Testis (tissue), 2 donors: ENCODE results near the gene C1D.

Source experiments
- POLR2A ChIP-seq: fragments of 450-650 bp; IDR thresholded peaks from one replicate; pipeline ENCODE4 v1.6.1; 2017; ENCODE audit warnings: antibody characterized with exemption, mild to moderate bottlenecking, moderate library complexity
- TF ChIP-seq, protein P1 (sequence below), 3 experiments: fragments of 450-650 bp in 2 of 3; fragments of 200-600 bp in 1 of 3; sonication (generic) in 1 of 3; IDR thresholded peaks; one replicate each; pipeline ENCODE4 v1.5.1; 2016 to 2019; ENCODE audit warnings: antibody characterized with exemption in 3 of 3, mild to moderate bottlenecking in 2 of 3, moderate library complexity in 1 of 3

DNA sequence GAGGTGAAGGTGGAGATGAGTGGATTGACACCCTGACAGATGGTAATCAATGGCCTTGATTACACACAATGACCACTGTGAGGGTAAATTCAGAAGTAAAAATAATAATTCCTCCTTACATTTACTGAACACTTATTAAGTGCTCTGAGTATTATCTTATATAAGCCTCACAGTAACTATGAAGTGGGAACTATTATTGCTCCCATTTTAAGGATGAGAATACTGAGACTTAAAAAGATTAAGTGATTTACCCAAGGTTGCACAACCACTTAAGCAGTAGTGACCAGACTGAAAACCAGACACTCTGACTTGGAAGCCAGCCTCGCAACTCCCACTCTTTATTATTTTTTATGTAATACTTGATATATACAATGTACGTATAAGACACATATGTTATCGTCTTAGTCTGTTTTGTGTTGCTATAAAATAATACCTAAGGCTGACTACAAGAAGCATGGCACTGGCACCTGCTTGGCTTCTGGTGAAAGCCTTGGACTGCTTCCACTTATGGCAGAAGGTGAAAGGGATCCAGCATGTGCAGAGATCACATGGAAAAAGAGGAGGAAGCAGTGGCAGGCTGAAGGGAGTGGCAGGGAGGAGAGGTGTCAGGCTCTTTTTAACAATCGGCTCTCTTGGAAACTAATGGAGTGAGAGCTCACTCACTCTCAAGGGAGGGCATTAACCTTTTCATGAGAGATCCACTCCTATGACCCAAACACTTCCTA lies 41.5 kb upstream of the C1D start:
- TF ChIP-seq, protein P1, sequence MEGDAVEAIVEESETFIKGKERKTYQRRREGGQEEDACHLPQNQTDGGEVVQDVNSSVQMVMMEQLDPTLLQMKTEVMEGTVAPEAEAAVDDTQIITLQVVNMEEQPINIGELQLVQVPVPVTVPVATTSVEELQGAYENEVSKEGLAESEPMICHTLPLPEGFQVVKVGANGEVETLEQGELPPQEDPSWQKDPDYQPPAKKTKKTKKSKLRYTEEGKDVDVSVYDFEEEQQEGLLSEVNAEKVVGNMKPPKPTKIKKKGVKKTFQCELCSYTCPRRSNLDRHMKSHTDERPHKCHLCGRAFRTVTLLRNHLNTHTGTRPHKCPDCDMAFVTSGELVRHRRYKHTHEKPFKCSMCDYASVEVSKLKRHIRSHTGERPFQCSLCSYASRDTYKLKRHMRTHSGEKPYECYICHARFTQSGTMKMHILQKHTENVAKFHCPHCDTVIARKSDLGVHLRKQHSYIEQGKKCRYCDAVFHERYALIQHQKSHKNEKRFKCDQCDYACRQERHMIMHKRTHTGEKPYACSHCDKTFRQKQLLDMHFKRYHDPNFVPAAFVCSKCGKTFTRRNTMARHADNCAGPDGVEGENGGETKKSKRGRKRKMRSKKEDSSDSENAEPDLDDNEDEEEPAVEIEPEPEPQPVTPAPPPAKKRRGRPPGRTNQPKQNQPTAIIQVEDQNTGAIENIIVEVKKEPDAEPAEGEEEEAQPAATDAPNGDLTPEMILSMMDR (IDR thresholded peaks at IDR 0.05) = no peak
- TF ChIP-seq POLR2A = no peak
